ENCODE data around the gene FLT1. TPM values are rescaled to one million over a fixed set of nuclear protein-coding genes. Genes with fewer than 3 reads are reported as not detected.

The FLT1 gene
- total RNA-seq, 2 experiments from 2014 or later: 21.7 to 27.4 TPM

- no peak overlapping the region for H3K27ac Mint-ChIP-seq
- intact Hi-C loops (cut with DNase I, micrococcal nuclease): no loop called here
- H3K27me3 Mint-ChIP-seq: no peaks in the 10 kb centered on the region
- ChIA-PET POLR2A (no interaction called here), CTCF (no interaction called here)
- H3K4me3 Mint-ChIP-seq: no peak overlapping the region
- H3K36me3 Mint-ChIP-seq (ENCODE audit: low read depth): peaks cover 38% of the 10 kb centered on the region
- H3K9me3 Mint-ChIP-seq (ENCODE audit: low read depth): no peaks in the 10 kb centered on the region
- DNase-seq (no peak), ATAC-seq (no peak)
- peaks cover 3% of the 10 kb centered on the region for H3K4me1 Mint-ChIP-seq
Observed at GRCh38 chr13:28286263-28286662, 208.7 kb downstream of the FLT1 start.

GRCh38 chr13:28283600-28283999 is 211.3 kb downstream of the FLT1 start:
- DNase-seq (no peak), ATAC-seq (no peak)
- peaks cover 3% of the 10 kb centered on the region for H3K4me1 Mint-ChIP-seq
- H3K27me3 Mint-ChIP-seq: no peaks in the 10 kb centered on the region
- intact Hi-C loops (cut with DNase I, micrococcal nuclease): no loop called here
- no peak overlapping the region for H3K27ac Mint-ChIP-seq
- ChIA-PET POLR2A (no interaction called here), CTCF (no interaction called here)
- peaks cover 43% of the 10 kb centered on the region for H3K36me3 Mint-ChIP-seq (ENCODE audit: low read depth)
- no peaks in the 10 kb centered on the region for H3K9me3 Mint-ChIP-seq (ENCODE audit: low read depth)
- H3K4me3 Mint-ChIP-seq: no peak overlapping the region

GRCh38 chr13:28282451-28282850 is 212.5 kb downstream of the FLT1 start:
- ChIA-PET POLR2A (no interaction called here), CTCF (interaction anchor here (0.6 kb wide), 1 partner anchor 26 kb away, joined by 3 read pairs; no protein-coding TSS in a partner anchor)
- Mint-ChIP-seq H3K4me3 (no peak overlapping the region), H3K36me3 (ENCODE audit: low read depth) (peaks cover 40% of the 10 kb centered on the region), H3K27ac (no peak overlapping the region), H3K27me3 (no peaks in the 10 kb centered on the region), H3K4me1 (peaks cover 3% of the 10 kb centered on the region), H3K9me3 (ENCODE audit: low read depth) (no peaks in the 10 kb centered on the region)
- no peak for ATAC-seq
- DNase-seq: no peak
- intact Hi-C loops (cut with DNase I, micrococcal nuclease): no loop called here

DNA sequence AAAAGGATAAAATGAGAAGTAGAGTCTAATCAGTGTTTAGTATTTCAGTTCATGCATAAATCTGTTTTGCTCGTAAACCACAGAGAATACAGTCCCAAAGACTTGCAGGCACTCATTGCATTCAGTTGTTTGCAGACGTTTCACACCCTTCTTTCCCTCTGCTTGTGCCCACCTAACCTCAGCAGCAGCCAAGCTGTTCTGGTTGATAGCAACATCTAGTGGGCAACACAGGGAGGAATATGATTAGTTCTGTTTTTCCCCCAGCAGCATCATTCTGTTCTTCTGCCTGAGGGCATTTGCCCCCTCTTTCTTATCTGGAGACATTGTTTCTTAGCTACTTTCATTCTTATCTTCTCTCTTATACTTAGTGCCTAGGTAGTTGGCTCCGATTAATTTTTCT is 221.0 kb downstream of the FLT1 start:
- H3K4me1 Mint-ChIP-seq: peaks cover 4% of the 10 kb centered on the region
- H3K27ac Mint-ChIP-seq: no peak overlapping the region
- intact Hi-C loops (cut with DNase I, micrococcal nuclease): no loop called here
- H3K27me3 Mint-ChIP-seq: no peaks in the 10 kb centered on the region
- ChIA-PET POLR2A (interaction anchor here (0.6 kb wide), 1 partner anchor 850 kb away, joined by 9 read pairs; no protein-coding TSS in a partner anchor), CTCF (interaction anchor here (1.1 kb wide), 1 partner anchor 9 kb away, joined by 3 read pairs; no protein-coding TSS in a partner anchor)
- H3K9me3 Mint-ChIP-seq (ENCODE audit: low read depth): no peaks in the 10 kb centered on the region
- DNase-seq (no peak), ATAC-seq (no peak)
- no peak overlapping the region for H3K4me3 Mint-ChIP-seq
- H3K36me3 Mint-ChIP-seq (ENCODE audit: low read depth): peaks cover 36% of the 10 kb centered on the region

- H3K4me1 Mint-ChIP-seq: peaks cover 15% of the 10 kb centered on the region
Observed at GRCh38 chr13:28271056-28271840, 223.7 kb downstream of the FLT1 start.

DNA sequence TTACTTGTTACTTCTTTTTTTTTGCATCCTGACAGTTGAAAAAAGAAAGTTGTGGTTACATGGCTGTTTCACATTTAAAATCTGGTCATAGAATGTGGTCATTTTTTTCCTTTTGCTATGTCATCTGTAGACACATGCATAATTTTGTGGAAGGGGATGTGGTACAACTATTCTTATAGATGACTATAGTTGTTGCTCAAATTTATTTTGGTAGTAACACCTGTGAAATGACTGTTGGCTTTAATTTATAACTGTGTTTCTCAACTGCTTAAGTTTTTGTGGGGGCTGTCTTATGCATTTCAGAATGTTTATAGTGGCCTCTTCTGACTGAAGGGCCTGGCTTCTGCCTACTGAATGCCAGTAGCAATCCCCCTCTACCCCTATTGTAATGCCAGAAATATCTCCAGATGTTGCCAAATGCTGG is 226.1 kb downstream of the FLT1 start:
- intact Hi-C loops (cut with DNase I, micrococcal nuclease): loop anchor here (1.0 to 5.0 kb wide), 4 partner anchors 64 to 132 kb away; partner anchors contain the start of gene PAN3 (in 1 of the 2)
- ATAC-seq (peak; percentile 90), DNase-seq (no peak)
- Mint-ChIP-seq H3K27me3 (no peaks in the 10 kb centered on the region), H3K27ac (no peak overlapping the region), H3K4me3 (no peak overlapping the region), H3K4me1 (peaks cover 15% of the 10 kb centered on the region), H3K36me3 (ENCODE audit: low read depth) (peaks cover 34% of the 10 kb centered on the region), H3K9me3 (ENCODE audit: low read depth) (peaks cover 6% of the 10 kb centered on the region)
- ChIA-PET POLR2A (no interaction called here), CTCF (no interaction called here)

More at GRCh38 chr13:28271056-28271840, 223.7 kb downstream of the FLT1 start:
- ChIA-PET POLR2A (no interaction called here), CTCF (interaction anchor here (0.6 to 1.3 kb wide), 3 partner anchors 11 to 18 kb away, joined by 3 to 6 read pairs (median 4); no protein-coding TSS in a partner anchor)
- intact Hi-C loops (cut with DNase I, micrococcal nuclease): no loop called here
- Mint-ChIP-seq H3K27me3 (no peaks in the 10 kb centered on the region), H3K27ac (no peak overlapping the region), H3K36me3 (ENCODE audit: low read depth) (peaks cover 46% of the 10 kb centered on the region), H3K9me3 (ENCODE audit: low read depth) (peaks cover 6% of the 10 kb centered on the region), H3K4me3 (no peak overlapping the region)
- no peak for DNase-seq
- ATAC-seq: peak; percentile 31

GRCh38 chr13:28267497-28267896 is 227.4 kb downstream of the FLT1 start:
- intact Hi-C loops (cut with DNase I, micrococcal nuclease): loop anchor here in 1 of 2 experiments (5.0 kb wide), 1 partner anchor 130 kb away; the partner anchor contains the start of gene PAN3
- H3K27ac Mint-ChIP-seq: no peak overlapping the region
- H3K27me3 Mint-ChIP-seq: no peaks in the 10 kb centered on the region
- H3K9me3 Mint-ChIP-seq (ENCODE audit: low read depth): peaks cover 6% of the 10 kb centered on the region
- peaks cover 39% of the 10 kb centered on the region for H3K36me3 Mint-ChIP-seq (ENCODE audit: low read depth)
- no peak overlapping the region for H3K4me3 Mint-ChIP-seq
- H3K4me1 Mint-ChIP-seq: peaks cover 15% of the 10 kb centered on the region
- DNase-seq (no peak), ATAC-seq (no peak)
- ChIA-PET POLR2A (no interaction called here), CTCF (interaction anchor here (1.2 kb wide), 1 partner anchor 21 kb away, joined by 3 read pairs; no protein-coding TSS in a partner anchor)

DNA sequence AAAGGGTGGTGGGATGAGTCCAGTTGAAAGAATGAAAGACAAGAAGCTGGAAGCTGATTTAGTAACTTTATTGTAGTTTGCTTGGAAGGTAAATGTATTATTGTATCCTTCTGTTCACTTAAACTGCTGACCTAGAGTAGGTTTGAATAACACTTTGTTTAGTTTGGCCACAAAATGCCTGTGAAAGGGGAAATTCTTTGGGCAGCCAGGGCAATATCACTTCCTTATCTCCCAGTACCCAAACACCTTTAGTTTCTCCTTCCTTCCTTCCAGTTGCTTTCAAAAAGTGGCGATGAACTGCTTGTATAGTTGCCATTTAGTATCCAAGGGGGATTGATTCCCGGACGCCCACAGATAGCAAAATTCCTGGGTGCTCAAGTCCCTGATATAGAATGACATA is 236.5 kb downstream of the FLT1 start:
- no peaks in the 10 kb centered on the region for H3K27me3 Mint-ChIP-seq
- H3K9me3 Mint-ChIP-seq (ENCODE audit: low read depth): no peaks in the 10 kb centered on the region
- ATAC-seq (no peak), DNase-seq (no peak)
- peaks cover 26% of the 10 kb centered on the region for H3K36me3 Mint-ChIP-seq (ENCODE audit: low read depth)
- intact Hi-C loops (cut with DNase I, micrococcal nuclease): no loop called here
- CTCF ChIA-PET: no interaction called here
- no peak overlapping the region for H3K4me3 Mint-ChIP-seq
- POLR2A ChIA-PET: no interaction called here
- peaks cover 2% of the 10 kb centered on the region for H3K4me1 Mint-ChIP-seq
- no peak overlapping the region for H3K27ac Mint-ChIP-seq

GRCh38 chr13:28257305-28257704 is 237.6 kb downstream of the FLT1 start:
- Mint-ChIP-seq H3K4me1 (peaks cover 9% of the 10 kb centered on the region), H3K9me3 (ENCODE audit: low read depth) (no peaks in the 10 kb centered on the region), H3K4me3 (no peak overlapping the region), H3K27ac (no peak overlapping the region), H3K27me3 (no peaks in the 10 kb centered on the region), H3K36me3 (ENCODE audit: low read depth) (peaks cover 20% of the 10 kb centered on the region)
- ChIA-PET CTCF (interaction anchor here (0.8 kb wide), 1 partner anchor 14 kb away, joined by 3 read pairs; no protein-coding TSS in a partner anchor), POLR2A (interaction anchor here (0.6 kb wide), 1 partner anchor 161 kb away, joined by 3 read pairs; no protein-coding TSS in a partner anchor)
- intact Hi-C loops (cut with DNase I, micrococcal nuclease): no loop called here
- DNase-seq: no peak
- ATAC-seq: no peak

DNA sequence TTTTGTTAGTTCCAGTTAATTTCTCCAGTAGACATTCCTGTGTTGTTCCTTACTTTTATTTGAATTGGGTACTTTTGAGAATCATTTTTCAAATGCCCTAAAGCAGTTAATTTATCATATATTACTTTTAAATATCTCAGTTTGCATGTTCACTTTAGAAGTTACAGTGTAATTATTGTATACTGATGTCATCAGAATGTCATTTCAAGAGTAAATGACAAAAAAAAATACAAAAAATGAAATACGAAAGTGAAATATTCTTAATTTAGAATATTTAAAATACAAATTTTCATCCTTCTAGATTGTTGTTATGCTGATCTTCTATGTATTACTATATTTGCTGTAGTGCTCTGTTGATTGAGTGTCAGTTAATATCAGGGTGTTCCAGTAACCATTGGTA is 242.4 kb downstream of the FLT1 start:
- POLR2A ChIA-PET: no interaction called here
- CTCF ChIA-PET: no interaction called here
- Mint-ChIP-seq H3K4me3 (no peak overlapping the region), H3K4me1 (peaks cover 34% of the 10 kb centered on the region), H3K27me3 (no peaks in the 10 kb centered on the region), H3K9me3 (ENCODE audit: low read depth) (no peaks in the 10 kb centered on the region), H3K27ac (no peak overlapping the region), H3K36me3 (ENCODE audit: low read depth) (peaks cover 29% of the 10 kb centered on the region)
- DNase-seq: no peak
- no peak for ATAC-seq
- intact Hi-C loops (cut with DNase I, micrococcal nuclease): no loop called here

DNA sequence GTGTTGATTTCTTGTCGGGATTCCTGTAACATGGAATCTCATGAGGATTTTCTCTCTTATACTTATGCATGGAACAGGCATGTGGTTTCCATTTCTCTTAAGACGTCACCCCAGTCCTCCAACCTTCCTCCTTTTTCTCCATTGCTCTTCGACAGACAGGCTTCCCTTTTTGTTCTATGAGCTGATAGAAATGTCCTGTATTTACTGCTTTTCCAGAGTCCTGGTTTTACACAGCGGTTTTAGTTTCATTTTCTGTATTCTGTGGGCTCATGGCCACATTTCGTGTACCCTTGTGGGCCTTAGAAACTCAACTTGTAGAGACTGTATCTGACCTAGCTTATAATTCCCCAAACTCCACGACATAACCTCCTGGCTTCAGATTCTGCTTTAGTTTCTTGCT is 243.5 kb downstream of the FLT1 start:
- peak overlapping the region; percentile 44 for H3K27ac Mint-ChIP-seq
- DNase-seq (no peak), ATAC-seq (no peak)
- no peak overlapping the region for H3K4me3 Mint-ChIP-seq
- H3K4me1 Mint-ChIP-seq: peaks cover 44% of the 10 kb centered on the region
- CTCF ChIA-PET: no interaction called here
- H3K36me3 Mint-ChIP-seq (ENCODE audit: low read depth): peaks cover 28% of the 10 kb centered on the region
- POLR2A ChIA-PET: no interaction called here
- intact Hi-C loops (cut with DNase I, micrococcal nuclease): no loop called here
- no peaks in the 10 kb centered on the region for H3K9me3 Mint-ChIP-seq (ENCODE audit: low read depth)
- no peaks in the 10 kb centered on the region for H3K27me3 Mint-ChIP-seq

DNA sequence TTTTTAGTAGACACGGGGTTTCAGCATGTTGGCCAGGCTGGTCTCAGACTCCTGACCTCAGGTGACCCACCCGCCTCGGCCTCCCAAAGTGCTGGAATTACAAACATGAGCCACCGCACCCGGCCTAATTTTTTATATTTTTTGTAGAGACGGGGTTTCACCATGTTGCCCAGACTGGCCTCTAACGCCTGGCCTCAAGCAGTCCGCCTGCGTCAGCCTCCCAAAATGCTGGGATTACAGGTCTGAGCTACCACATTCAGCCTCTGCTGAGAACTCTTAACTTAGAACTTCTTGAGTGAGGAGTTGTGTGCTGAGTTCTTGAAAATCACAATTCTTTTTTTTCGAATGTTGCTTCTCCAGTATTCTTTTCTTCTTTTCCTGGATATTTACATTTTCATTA is 244.4 kb downstream of the FLT1 start:
- ATAC-seq (no peak), DNase-seq (no peak)
- H3K27ac Mint-ChIP-seq: no peak overlapping the region
- H3K9me3 Mint-ChIP-seq (ENCODE audit: low read depth): no peaks in the 10 kb centered on the region
- POLR2A ChIA-PET: no interaction called here
- intact Hi-C loops (cut with DNase I, micrococcal nuclease): no loop called here
- H3K27me3 Mint-ChIP-seq: no peaks in the 10 kb centered on the region
- peaks cover 30% of the 10 kb centered on the region for H3K36me3 Mint-ChIP-seq (ENCODE audit: low read depth)
- no peak overlapping the region for H3K4me3 Mint-ChIP-seq
- CTCF ChIA-PET: interaction anchor here (0.6 kb wide), 1 partner anchor 892 kb away, joined by 3 read pairs; no protein-coding TSS in a partner anchor
- peaks cover 46% of the 10 kb centered on the region for H3K4me1 Mint-ChIP-seq

Measured in activated CD4-positive, alpha-beta T cell treated with anti-CD3 and anti-CD28 coated beads for 36 hours (primary cell).